Epithelial cell of proximal tubule (primary cell): ENCODE measurements around the gene NEUROG1. TPM values are rescaled to one million over a fixed set of nuclear protein-coding genes. Genes with fewer than 3 reads are reported as not detected.

Source experiments
- DNase-seq: peaks from one replicate; pipeline ENCODE4 v3.0.0-alpha.2; 2011; ENCODE audit warnings: low read depth
- H3K4me3 ChIP-seq: 2 replicates; pipeline ENCODE4 v1.5.1; 2011; ENCODE audit warnings: low read depth, mild to moderate bottlenecking, low read length
- total RNA-seq: library from RNA; depleted of rRNA; stranded (reverse); fragments of >200 nt; gene quantifications from 2 replicates; pipeline ENCODE4 v1.2.3, GENCODE V29; 2015
- TF ChIP-seq, protein P1 (sequence below): conservative IDR thresholded peaks from 2 replicates; pipeline ENCODE4 v1.5.1; 2012; ENCODE audit warnings: low read depth, mild to moderate bottlenecking, low read length

NEUROG1 gene
- total RNA-seq, 1 donor from 2014 or later: not detected

DNA sequence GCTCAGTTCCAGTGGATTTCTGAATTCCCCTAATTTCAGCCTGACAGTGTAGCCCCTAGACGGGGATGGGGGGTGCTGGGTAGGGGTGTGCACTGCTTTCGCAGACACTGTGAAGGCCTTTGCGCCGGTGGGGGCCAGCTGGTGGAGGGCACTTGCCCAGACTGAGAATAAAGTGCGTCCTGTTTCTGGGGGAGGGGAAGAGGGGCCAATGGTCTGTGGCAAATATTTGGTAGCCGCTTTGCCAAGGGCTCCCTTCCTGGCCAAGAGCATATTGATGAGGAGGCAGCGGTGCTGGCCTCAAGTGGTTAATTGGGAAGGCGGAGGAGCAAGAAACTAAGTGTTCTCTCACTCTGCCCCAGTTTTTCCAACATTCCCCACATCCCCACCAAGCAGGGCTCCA is 41.7 kb upstream of the NEUROG1 start:
- peak overlapping the region; percentile 58 for H3K4me3 ChIP-seq
- DNase-seq: no peak
- TF ChIP-seq, protein P1, sequence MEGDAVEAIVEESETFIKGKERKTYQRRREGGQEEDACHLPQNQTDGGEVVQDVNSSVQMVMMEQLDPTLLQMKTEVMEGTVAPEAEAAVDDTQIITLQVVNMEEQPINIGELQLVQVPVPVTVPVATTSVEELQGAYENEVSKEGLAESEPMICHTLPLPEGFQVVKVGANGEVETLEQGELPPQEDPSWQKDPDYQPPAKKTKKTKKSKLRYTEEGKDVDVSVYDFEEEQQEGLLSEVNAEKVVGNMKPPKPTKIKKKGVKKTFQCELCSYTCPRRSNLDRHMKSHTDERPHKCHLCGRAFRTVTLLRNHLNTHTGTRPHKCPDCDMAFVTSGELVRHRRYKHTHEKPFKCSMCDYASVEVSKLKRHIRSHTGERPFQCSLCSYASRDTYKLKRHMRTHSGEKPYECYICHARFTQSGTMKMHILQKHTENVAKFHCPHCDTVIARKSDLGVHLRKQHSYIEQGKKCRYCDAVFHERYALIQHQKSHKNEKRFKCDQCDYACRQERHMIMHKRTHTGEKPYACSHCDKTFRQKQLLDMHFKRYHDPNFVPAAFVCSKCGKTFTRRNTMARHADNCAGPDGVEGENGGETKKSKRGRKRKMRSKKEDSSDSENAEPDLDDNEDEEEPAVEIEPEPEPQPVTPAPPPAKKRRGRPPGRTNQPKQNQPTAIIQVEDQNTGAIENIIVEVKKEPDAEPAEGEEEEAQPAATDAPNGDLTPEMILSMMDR: no peak

DNA sequence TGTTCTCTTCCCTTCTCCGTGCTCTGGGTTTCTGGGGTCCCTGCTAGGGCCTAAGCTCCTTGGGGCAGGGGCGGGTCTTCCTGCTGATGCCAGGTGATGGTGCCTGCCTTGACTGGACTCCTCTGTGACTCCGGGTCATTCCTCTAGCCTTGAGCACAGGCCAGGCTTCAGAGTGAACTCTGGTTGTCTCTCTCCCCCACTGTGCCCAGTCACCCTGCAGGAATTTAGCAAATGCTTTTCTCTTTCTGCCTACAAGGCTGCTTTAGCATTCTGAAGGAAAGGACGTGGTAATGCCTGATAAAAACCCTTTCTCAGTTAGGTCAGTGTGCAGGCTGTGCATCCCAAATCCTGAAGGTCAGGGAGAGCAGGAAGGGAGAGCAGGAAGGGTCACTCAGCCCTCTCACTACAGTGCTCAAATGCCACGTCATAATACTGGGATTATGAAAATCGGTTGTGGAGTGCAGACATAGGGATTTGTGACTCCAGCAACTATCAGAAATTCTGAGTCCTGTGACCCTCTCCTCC is 40.4 kb upstream of the NEUROG1 start:
- DNase-seq: no peak
- TF ChIP-seq, protein P1: no peak
- no peak overlapping the region for H3K4me3 ChIP-seq

DNA sequence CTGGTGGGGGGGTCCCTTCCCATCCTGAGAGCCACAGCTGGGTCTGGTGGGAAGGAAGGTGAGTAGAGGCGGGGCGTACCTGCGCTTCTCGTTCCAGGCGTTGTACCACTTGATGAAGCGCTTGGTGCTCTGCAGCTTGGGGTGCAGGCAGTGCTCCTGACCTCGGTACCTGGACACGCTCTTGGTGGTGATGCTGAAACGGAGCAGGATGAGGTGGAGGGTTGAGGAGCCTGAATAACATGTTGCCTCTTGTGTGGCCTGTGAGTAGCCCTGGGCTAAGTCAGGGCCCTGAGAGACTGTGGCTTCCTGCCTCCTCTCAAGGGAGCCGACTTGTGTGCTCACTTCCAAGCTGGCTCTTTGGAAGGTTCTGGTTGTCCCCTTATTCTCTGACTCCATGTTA is 38.7 kb upstream of the NEUROG1 start:
- DNase-seq: no peak
- TF ChIP-seq, protein P1: no peak
- H3K4me3 ChIP-seq: no peak overlapping the region

DNA sequence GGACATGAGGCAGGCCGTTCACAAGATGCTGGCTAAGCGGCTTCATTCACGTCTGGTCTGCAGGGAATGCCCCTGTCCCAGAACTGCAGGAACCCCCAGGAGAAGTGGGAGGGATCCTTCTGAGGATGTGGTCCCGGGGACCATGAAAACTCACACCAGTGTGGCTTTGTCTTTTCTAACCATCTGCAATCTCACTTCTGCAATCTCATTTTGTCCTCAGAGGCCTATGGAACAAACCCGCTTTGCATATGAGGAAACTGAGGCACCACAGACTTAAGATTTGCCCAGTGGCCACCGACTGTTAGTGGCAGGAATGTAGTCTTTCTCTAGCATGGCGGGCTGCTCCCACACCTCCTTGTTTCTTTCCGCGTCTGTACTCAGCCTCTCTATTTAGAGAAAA is 36.1 kb upstream of the NEUROG1 start:
- no peak for DNase-seq
- TF ChIP-seq, protein P1: no peak
- H3K4me3 ChIP-seq: no peak overlapping the region

DNA sequence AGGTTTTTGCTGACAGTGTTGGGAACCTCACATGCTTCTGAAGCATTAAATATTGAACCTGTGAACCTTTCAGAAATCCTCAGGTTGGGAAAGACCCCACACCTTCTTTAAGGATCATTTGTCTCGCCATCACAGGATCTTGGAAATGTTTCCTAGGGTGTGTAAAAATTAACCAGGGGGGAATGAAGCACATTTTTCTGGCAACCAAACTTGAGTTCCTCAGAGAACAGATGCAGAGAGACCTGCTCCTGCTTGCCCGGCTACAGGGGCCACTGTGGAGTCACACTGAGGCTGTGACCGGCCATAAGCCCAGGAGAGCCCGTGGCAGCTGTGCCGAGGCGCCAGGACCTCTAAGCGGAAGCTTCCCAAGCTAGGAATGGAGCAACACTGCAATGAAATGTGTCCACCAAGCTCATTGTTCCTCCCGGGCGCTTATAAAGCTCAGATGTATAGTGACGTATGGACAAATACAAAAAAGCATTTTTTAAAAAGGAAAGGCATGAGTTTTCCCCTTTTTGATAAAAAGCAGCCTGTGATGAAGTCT is 35.4 kb upstream of the NEUROG1 start:
- no peak overlapping the region for H3K4me3 ChIP-seq
- TF ChIP-seq, protein P1: peak; percentile 16
- DNase-seq: no peak

DNA sequence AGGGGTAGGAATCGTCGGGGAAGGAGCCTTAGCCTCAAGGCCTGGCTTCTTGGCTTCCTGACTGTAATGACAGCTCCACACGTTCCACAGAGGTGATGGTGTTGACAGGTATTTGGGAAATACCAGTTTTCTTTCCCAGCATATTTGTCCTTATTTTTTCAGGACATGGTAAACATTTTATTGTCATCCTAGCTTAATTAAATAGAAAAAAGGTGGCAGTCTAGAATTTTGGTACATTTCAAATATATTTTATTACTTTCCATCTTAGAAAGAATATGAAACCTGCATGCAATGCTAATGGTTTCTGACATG is 34.6 kb upstream of the NEUROG1 start:
- TF ChIP-seq, protein P1: no peak
- no peak overlapping the region for H3K4me3 ChIP-seq
- no peak for DNase-seq

DNA sequence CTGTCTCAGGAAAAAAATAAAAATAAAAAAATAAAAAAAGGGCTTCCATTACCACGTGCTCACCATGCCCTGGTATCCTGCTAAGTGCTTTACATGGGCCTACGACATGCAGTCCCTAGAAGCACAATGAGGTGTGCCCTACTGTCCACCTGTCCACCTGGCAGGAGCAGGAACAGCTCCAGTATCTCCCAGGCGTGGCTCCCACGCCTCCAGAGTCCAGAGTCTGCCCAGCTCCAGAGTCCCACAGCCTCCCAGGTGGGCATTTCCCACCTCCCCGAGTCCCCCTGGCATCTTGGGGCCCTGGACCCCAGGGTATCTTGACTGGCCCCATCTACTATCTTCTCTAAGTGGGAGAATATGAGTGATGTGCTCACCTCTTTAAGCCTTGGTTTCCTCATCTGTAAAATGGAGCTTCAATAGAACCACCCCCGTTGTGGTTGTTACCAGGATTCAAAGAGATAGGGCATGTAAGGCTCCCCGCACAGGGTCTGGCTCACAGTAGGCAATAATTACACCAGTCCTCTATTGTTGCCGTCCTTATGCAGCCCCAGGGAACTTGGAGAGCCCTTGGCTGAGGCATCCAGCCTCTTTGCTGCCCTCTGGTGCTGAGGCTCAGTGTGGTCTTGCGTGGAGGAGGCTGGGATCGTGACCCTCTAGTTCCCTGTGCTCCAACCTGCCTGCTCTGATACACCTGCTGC is 34.1 kb upstream of the NEUROG1 start:
- TF ChIP-seq, protein P1: peak; percentile 85
- no peak overlapping the region for H3K4me3 ChIP-seq
- no peak for DNase-seq
